ENCODE measurements around the gene COX5A.
A peak's percentile ranks its signal among the peaks of the same experiment; 100 is the strongest.

GRCh38 chr15:74906450-74907162 is 31.3 kb downstream of the COX5A start, which contains the start of gene FAM219B:
- TF ChIP-seq CTCF (IDR thresholded peaks at IDR 0.05): peak in 1 of 5 experiments; percentile 38
- TF ChIP-seq POLR2A (IDR thresholded peaks at IDR 0.05): peak; percentile 76 to 93
